Measurements from ENCODE around the gene IST1. TPM values are rescaled to one million over a fixed set of nuclear protein-coding genes. Genes with fewer than 3 reads are reported as not detected.
"Not testable (repeated sequence)": the region's sequence is repeated elsewhere in the genome, so short reads cannot be mapped to it uniquely, and the experiment has no call there.

IST1 gene
- 147 TPM for total RNA-seq (ENCODE audit: insufficient read depth, low replicate concordance)

DNA sequence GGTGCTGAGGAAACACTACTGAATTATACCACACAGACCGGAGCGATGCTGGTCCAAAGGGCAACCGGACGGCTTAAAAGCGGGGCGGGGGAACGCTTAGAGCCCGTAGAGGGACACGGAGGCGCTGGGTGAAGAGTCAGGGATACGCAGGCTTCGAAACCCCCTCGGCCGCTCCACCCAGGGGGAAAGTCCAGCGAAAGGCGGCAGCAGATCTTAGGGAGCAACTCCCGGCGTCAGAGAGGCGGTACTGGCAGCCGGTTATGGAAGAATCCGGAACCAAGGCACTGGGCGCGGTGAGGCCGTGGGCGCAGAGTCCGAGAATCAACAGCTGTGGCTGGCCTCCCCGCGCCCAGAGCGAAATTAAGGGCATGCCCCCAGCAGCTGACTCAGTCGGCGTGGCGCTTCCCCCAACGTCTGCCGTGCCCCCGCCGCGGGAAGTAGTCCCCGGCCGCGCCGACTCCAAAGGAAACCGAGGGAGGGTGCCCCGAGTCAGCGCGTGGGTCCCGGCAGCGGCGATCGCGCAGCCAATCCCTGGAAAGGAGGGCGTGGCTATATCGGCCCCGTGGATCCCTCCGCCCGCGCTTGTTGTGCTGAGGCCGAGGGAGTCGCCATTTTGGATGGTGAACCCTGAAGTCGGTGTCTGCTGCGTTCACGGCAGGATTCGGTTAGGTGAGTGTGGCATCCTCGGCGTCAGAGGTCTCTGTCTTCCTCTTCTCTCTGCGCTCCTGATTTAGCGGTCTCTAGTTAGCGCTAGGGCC lies at the start of gene IST1:
IST1 (plus strand) TSS at position 611 of the 758 bp plus-strand sequence. CDS start 20,110 bp downstream, outside the sequence.
- peak; percentile 99 for DNase-seq (ENCODE audit: low spot score)

DNA sequence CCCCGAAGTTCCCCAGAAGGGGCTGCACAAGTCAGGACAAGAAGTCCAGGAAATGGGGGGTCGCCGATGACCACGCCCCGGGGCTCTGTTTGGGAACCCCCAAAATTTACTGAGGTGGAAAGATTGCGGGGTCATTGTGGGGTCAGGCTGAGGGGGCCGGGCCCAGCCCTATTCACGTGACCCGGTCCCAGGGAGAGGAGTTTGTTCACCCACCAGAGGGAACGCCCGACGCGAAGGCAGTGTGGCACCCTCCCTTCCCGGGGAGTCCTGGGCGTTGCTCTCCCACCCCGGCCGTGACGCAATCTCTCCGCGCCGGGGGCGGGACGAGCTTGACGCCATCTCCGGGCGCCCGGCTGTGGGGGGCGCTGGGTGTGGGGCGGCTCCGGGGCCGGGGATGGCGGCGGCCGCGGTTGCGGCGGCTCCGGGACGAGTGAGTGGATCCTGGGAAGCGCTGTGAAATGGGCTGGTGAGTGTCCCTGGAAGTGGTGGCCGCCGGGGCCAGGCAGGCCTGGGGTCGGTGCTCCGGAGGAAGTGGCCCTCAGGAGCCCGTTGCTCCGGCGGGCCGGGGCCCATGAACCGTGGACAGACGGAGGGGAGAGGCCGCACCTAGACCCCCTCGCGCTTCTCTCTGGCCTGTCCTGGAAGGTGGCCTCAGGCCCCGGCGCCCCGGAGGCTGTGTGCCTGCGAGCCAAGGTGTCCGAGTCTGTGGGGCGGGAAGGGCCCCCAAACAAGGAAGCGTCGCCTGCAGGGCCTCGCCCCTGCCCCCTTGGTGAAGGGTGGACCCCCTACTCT lies 49.5 kb upstream of the IST1 start, which contains the start of gene ATXN1L:
ATXN1L (plus strand) TSS at position 338 of the 792 bp plus-strand sequence. CDS start 3,765 bp downstream, outside the sequence.
- peak; percentile 93 for DNase-seq (ENCODE audit: low spot score)

GRCh38 chr16:71846431-71846830 lies 48.9 kb upstream of the IST1 start:
- no peak for DNase-seq (ENCODE audit: low spot score)

DNA sequence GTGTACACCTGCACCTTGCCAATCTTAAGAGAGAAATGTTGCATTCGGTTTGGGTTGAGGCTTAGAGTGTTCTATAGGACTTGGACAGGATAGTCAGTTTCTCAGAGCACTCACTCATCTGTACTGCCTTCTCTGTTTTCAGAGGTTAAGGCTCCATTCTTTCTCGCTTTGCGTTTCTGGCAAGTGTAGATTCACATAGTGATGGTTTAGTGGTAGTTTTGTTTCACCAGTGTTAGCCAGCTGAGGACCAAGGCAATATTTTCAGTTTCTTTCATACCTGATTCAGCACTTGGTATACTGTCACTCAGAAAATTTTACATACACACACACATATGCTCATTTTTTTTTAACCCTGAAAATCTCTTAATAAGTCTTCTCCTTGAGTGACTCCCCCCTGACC lies 48.2 kb upstream of the IST1 start:
- no peak for DNase-seq (ENCODE audit: low spot score)

DNA sequence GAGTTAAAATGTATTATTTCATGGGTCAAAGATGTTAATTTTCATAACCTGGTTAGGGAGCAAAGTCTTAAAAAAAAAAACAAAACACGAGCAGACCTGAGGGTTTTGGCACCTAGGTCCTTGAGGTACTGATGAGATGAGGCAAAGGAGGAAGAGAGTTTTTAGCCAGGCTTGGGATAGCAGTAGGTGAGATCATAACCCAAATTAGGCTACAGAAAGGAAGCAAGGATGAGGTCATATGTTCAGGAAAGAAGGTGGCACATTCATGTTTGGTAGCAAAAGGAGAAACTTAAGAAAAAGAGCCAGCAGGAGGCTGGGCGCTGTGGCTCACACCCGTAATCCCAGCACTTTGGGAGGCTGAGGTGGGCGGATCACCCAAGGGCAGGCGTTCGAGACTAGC lies 46.7 kb upstream of the IST1 start:
- no peak for DNase-seq (ENCODE audit: low spot score)

- peak; percentile 94 for DNase-seq (ENCODE audit: low spot score)
Observed at GRCh38 chr16:71851746-71852145, 43.6 kb upstream of the IST1 start.

DNA sequence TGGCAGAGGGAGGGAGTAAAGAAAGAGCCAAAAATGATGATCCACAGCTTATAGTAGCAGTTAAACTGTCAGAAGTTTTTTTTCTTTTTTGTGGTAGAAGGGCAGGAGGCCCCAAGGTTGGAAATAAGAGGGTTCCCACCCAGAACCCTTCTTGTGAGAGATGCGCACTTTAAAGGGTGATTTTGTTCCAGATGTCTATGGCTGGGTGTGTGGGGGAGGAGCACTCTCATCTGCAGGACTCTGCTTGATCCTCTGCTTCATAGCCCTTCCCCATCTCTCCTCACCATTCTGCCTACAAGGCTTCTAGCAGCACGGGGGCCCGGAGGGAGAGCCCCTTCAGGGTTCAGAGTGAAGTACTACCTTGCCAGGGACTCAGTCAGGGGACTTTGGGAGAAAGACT lies 43.2 kb upstream of the IST1 start:
- no peak for DNase-seq (ENCODE audit: low spot score)

- no peak for DNase-seq (ENCODE audit: low spot score)
Observed at GRCh38 chr16:71852561-71852960, 42.8 kb upstream of the IST1 start.

DNA sequence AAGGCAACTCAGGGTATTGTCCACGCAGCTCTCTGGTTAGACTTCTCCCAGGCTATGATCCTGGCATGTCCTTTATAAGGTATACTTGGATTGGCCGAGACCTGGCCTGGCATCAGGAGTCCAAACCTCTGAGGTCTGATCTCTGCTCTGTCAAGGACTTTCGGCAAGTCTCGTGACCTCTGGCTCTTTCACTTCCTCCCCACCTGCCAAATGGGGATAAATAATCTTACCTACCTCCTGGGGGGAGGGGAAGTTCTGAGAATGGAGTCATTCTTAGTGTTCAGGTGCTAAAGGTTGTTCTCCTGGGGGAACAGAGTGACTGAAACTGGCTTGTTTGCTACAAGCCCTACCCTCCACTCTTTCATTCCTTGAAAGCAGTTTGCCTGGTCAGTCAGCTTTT lies 41.9 kb upstream of the IST1 start:
- no peak for DNase-seq (ENCODE audit: low spot score)

DNA sequence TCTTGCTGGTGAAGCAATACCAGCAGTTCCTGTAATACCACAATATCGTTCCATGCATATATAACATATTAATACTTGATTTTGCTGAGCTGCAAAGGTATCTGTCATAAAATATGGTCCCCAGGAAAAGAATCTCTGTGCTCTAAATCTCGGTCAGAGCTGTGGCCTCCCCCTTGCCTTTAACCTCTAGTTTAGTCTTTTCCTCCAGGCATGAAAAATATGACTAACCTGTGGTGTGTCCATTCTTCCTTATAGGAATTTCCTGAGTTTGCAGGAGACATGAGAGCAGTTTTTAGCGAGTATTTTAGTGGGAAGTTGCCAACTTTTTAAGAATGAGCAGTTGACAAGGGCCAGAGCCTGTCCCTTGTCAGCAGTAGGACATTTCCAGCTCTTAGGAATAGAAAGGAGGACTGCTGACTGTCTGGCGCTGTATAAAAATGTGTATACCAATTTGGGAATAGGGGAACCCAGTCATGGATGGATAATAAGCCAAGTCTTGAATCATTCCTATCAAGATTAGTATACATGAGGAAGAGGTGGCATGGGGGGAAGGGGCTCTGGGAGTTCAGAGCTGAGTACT lies 40.9 kb upstream of the IST1 start:
- DNase-seq (ENCODE audit: low spot score), result no peak

DNA sequence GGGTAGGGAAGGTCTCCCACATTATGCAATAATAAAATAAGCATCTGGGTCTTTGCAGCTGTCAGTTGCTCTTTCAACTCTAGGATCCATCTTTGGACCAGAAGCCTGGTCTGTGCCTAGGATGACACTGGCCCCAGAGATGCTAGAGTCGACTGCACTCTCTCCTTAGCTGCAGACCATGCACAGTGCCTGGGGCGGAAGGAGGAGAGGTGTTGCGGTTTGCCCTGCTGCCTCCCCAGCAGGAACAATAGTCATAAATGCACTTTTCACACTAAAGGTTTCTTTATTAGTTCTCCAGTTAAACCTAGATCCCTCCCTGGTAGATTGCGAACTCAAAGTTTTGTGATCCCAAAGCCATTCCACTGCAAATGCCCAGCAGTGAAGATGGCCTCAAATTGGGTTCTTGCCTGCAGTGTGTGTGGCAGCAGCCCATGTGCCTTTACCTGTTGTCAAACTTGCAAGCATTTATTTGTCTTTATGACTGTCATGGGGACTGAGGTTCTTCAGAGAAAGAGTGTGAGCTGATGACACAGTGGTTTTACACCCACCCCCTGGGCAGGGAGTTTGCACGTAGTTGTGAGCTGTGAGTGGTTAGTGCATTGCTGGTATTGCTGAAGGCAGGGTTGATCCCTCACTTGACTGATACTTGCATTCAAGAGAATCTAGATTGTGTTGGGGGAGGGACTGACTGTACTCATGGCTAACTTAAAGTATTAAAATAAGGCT lies 39.2 kb upstream of the IST1 start:
- peak; percentile 27 for DNase-seq (ENCODE audit: low spot score)

DNA sequence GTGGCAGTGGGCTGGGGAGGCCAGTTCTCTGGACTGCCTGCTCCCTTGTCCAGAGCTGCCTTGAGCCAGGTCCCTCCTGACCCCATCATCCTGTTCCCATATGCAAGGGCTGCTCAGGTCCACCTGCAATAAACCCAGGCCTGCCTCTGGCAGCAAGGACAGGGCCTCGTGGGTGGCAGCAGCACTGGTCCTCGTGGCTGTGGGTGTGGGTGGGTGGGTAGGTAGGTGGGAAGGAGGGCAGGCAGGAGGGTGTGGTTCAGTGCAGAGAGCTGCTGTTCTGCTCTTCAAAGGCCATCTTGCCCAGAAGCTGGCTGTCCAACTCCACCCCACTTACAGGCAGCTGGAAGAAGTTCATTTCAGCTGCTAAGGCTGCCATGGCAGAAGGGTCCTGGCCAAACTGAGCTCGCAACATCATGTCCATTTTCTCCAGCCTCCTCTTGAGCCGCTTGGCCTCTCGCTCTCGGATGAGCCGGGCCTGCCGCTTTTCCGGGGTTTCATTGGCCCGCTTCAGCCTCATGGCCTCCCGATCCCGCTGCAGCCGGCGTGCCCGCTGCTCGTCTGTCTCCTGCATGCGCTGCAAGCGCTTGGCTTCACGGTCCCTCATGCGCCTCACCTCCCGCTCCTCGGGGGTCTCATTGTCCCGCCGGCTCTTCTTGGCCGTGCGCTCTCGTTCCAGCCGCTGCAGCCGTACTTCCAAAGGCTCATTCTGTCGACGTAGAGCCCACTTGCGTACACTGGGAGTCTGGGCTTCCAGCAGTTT lies 35.4 kb upstream of the IST1 start:
- no peak for DNase-seq (ENCODE audit: low spot score)

GRCh38 chr16:71863995-71864394 lies 31.3 kb upstream of the IST1 start:
- no peak for DNase-seq (ENCODE audit: low spot score)

DNA sequence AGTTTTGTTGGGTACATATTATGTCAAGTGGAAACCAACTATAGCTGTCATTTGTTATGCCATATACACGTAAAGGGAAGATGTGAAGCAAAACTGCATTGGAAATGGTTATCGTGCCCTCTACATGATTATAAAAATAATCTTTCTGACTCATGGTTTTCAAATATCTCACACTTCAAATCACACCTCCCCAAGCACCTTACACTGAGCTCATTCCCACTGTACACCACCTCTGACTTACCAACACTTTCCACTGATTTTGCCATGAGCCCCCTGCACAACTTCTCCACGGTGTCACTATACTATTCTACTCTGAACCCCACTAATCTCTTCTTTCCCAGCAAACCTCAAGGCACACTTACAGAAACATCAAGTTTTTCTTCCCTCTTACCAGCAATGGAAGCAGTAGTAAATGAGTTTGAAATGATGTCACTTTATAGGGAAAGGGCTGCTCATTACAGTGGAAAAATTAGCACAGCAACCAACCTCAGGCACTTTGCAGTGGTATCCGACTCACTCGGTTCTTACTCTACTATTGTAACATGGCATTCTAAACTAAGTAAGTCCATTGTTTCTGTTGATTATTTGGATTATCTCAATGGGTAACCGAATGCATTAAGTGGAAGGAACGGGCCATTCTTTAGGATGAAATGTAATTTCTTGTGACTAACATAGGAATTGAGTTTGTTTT lies 30.0 kb upstream of the IST1 start:
- DNase-seq (ENCODE audit: low spot score), result no peak

- not testable (repeated sequence) for DNase-seq (ENCODE audit: low spot score)
Observed at GRCh38 chr16:71867175-71867574, 28.2 kb upstream of the IST1 start.

DNA sequence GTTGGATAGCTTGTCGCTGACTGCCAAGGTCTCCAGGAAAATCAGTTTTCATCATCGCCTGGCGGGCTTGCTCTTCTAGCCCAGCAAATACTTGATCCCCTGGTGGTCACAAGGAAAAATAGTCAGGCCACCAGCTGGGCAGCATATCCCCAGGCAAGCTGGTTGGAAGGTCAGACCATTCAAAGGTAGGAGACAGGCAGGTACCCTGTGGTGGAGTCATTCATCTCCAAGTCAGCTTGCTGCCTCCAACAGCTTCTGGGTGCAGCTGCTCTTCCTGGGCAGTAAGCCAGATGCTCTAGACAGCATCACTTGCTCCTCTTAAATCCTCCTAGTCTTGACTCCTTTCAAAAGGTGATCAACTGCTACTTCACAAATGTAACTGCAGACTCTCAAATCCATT lies 27.4 kb upstream of the IST1 start:
- no peak for DNase-seq (ENCODE audit: low spot score)

DNA sequence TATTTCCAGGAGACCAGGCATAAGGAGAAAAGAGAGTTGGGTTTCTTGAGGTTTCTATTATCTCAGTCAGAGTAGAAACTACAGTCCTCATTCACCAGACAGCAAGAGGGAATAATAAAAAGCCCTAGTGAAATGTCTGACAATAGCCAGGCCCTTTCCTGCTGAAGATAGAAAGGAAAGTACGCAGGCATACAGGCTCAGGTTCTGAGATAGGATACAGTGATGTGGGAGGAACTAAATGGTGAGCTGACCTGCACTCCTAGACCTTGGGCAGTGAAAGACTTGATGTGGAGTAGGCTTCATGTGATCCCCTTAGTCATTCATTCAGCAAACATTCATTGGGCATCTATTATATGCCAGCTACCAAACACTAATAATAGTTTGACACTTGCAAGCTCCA lies 26.2 kb upstream of the IST1 start:
- peak; percentile 29 for DNase-seq (ENCODE audit: low spot score)

DNA sequence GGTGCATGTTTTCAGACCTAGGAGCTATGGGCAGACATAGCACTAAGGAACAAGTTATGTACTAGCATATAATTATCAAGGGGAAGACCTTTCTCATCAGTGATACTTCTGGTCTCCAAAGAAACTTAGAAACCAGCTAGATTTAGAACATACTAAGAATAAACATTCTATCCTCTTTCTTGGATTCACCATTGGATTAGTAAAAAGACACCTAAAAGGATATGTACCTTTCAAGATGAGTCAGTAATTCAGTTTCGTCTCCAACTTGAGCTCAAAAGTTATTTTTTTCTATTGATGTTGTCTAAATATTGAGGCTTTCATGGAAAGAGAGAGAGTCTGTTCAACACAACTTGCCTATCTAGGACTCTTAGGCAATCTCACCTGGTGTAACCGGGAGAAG lies 24.5 kb upstream of the IST1 start:
- DNase-seq (ENCODE audit: low spot score), result no peak

DNA sequence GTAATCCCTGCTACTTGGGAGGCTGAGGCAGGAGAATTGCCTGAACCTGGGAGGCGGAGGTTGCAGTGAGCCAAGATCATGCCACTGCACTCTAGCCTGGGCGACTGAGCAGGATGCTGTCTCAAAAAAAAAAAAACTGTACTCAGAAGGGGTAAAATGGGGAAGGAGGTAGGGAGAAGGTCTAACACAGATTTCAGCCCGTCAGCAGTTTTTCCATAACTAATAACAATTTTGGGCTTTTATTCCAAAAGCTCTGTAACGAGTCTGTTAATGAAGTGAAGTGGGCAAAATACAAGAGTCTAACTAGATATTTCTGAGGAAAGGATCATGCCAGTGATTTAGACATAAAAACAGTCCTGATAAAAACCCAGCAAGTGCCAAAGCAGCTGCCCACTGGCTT lies 22.1 kb upstream of the IST1 start:
- no peak for DNase-seq (ENCODE audit: low spot score)

- no peak for DNase-seq (ENCODE audit: low spot score)
Observed at GRCh38 chr16:71878911-71879310, 16.4 kb upstream of the IST1 start.

All from umbilical cord (tissue), 2 donors.